GM12865 (cell line): ENCODE data around the gene ETS1.

Experiments
- DNase-seq: peaks from one replicate; pipeline ENCODE4 v3.0.0; 2010; ENCODE audit warnings: low read depth
- H3K4me3 ChIP-seq: 2 replicates; pipeline ENCODE4 v1.5.1; 2011; ENCODE audit warnings: mild to moderate bottlenecking, low read depth, low read length, control low read depth
- CTCF ChIP-seq: IDR thresholded peaks from 2 replicates; pipeline ENCODE4 v1.5.1; 2011; ENCODE audit warnings: low read length, control low read depth, low read depth, inconsistent platforms; ENCODE audit not compliant: insufficient read depth; ENCODE audit errors: missing control alignments

ETS1 gene

DNA sequence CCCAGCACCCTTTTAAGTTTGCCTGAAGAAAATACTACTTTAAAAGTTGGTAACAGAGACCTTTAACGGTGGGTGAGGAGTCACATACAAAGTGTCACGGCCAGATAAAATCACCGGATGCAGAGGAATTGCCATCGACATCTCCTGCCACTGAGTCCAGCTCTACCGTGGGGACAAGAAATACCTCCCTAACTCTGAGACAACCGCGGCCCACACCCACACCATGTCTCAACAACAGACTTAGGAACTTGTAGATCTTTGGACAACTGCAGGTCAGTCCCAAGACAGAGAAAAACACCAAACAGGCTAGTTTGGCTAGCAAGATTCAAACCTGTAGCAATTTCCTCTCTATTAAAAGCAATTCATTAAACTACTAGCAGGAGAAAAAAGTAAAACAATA lies 669 bp downstream of the ETS1 start:
- no peak overlapping the region for H3K4me3 ChIP-seq
- DNase-seq, result no peak
- TF ChIP-seq CTCF, result no peak

- TF ChIP-seq CTCF, result no peak
- H3K4me3 ChIP-seq, result no peak overlapping the region
- no peak for DNase-seq
These were observed 1.7 kb downstream of the ETS1 start for GRCh38 chr11:128585498-128586238.

- H3K4me3 ChIP-seq, result no peak overlapping the region
- no peak for TF ChIP-seq CTCF
- no peak for DNase-seq
These were observed 3.1 kb downstream of the ETS1 start for GRCh38 chr11:128584253-128584652.

DNA sequence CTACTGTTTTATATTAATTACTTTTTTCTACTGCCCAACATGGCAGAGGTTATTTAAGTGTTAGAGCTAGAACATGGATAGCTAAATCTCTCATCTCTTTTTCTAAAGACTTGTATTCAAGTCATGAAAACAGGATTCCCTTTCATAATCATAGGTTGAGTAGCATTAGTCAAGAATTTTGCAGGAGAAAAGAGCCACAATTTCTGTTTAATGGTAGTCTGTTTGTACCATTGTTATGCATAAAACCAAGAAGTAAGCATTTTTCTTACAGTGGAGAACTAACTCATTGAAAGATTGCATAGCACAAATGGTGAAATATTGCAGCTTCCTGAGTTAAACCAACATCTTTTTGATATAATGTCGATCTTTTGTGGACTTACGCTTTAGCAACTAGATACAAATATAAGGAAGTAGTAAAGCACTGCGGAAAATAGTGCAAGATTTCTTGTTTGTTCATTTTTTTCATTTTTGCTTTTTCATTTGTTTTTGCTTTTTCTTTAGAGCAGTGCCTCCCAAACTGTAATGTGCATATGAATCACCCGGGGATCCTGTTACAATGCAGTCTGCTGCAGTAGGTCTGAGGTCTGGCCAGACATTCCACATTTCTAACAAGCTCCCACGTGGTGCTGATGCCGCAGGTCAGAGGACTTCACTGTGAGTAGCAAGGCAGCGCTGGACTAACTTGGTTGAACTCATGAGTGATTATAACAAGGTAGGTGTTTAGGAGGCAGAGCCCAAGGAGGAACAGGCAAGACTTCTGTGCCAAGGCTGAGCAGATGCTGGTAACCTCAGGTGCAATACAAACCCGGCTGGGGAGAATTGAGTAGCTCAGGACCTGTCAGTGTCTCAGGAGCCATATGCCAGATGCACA lies 4.6 kb downstream of the ETS1 start:
- no peak for TF ChIP-seq CTCF
- H3K4me3 ChIP-seq, result no peak overlapping the region

DNA sequence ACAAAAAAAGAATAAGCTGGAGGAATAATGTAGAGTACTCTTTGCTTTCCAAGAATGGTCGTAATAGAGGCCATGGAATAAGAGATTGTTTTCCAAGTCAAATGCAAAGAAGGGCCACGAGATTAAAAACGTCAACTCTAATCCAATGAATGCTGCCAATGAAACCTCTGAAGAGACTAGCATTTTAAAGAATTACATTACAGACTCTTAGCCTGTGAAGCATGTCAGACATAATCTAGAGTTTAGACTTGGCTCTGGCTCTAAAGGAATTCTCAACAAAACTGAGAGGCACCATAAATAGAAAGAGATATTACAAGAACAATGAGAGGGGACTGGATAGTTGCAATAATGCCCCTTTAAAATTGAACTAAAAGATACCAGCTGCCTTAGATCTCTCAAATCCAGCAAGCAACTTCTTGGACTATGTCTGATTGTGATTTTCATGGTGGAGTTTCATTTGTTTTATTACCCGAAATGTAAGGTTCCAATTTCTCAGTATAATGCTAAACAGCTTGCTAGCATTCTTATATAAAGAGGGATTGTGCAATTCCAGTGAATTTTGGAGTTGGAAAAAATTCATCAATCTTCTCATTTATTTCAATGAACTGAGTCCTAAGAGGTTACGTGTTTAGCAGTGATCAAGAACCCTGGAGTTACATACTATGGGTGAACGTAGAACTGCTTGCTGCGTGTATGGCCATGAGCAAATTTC lies 5.6 kb downstream of the ETS1 start:
- H3K4me3 ChIP-seq, result no peak overlapping the region
- no peak for DNase-seq
- TF ChIP-seq CTCF, result no peak

More for the DNA sequence above, 4.6 kb downstream of the ETS1 start:
- no peak for DNase-seq

- no peak overlapping the region for H3K4me3 ChIP-seq
- no peak for DNase-seq
- TF ChIP-seq CTCF, result no peak
These were observed 6.7 kb downstream of the ETS1 start for GRCh38 chr11:128580612-128581011.
